T-helper 2 cell treated with Interferon-gamma antibody and Interleukin-4, amounts not matched to agents 5 μg/mL and 100 μg/mL, for 36 hours (primary cell): ENCODE measurements around the gene COX19.
"Not testable (repeated sequence)": the region's sequence is repeated elsewhere in the genome, so short reads cannot be mapped to it uniquely, and the experiment has no call there.

Experiments used
- DNase-seq: peaks from one replicate; pipeline ENCODE4 v3.0.0; 2021; ENCODE audit warnings: low spot score
- H3K27ac Mint-ChIP-seq: one replicate; pipeline ENCODE4 v1.8.0; 2021; ENCODE audit warnings: mild to moderate bottlenecking, mixed read lengths
- H3K27me3 Mint-ChIP-seq: one replicate; pipeline ENCODE4 v1.8.0; 2021; ENCODE audit warnings: low read depth, mixed read lengths
- H3K36me3 Mint-ChIP-seq: one replicate; pipeline ENCODE4 v1.8.0; 2021; ENCODE audit warnings: low read depth, mixed read lengths
- H3K4me1 Mint-ChIP-seq: one replicate; pipeline ENCODE4 v1.8.0; 2021; ENCODE audit warnings: low read depth, mixed read lengths
- H3K4me3 Mint-ChIP-seq: one replicate; pipeline ENCODE4 v1.8.0; 2022; ENCODE audit warnings: mild to moderate bottlenecking, moderate library complexity, mixed read lengths
- H3K9me3 Mint-ChIP-seq: one replicate; pipeline ENCODE4 v1.8.0; 2021; ENCODE audit warnings: mixed read lengths

Gene COX19

GRCh38 chr7:934469-935163, 40.7 kb downstream of the COX19 start:
- peaks cover 3% of the 10 kb centered on the region for H3K36me3 Mint-ChIP-seq

GRCh38 chr7:932651-932975, 42.7 kb downstream of the COX19 start:
- Mint-ChIP-seq H3K4me1 (peaks cover 20% of the 10 kb centered on the region), H3K27me3 (no peaks in the 10 kb centered on the region), H3K27ac (no peak overlapping the region), H3K9me3 (no peaks in the 10 kb centered on the region), H3K36me3 (peaks cover 9% of the 10 kb centered on the region), H3K4me3 (no peak overlapping the region)
- no peak for DNase-seq

More at GRCh38 chr7:934469-935163, 40.7 kb downstream of the COX19 start:
- H3K9me3 Mint-ChIP-seq: no peaks in the 10 kb centered on the region
- H3K4me3 Mint-ChIP-seq: no peak overlapping the region
- H3K27me3 Mint-ChIP-seq: no peaks in the 10 kb centered on the region
- no peak overlapping the region for H3K27ac Mint-ChIP-seq
- no peak for DNase-seq
- peaks cover 10% of the 10 kb centered on the region for H3K4me1 Mint-ChIP-seq

- H3K9me3 Mint-ChIP-seq: no peaks in the 10 kb centered on the region
- peaks cover 9% of the 10 kb centered on the region for H3K36me3 Mint-ChIP-seq
- DNase-seq: no peak
- H3K27me3 Mint-ChIP-seq: no peaks in the 10 kb centered on the region
- peak overlapping the region; percentile 41 for H3K27ac Mint-ChIP-seq
- H3K4me3 Mint-ChIP-seq: no peak overlapping the region
- H3K4me1 Mint-ChIP-seq: peaks cover 20% of the 10 kb centered on the region
Measured at GRCh38 chr7:931871-932650, 43.3 kb downstream of the COX19 start.

- H3K4me3 Mint-ChIP-seq: no peak overlapping the region
- no peak overlapping the region for H3K27ac Mint-ChIP-seq
- peaks cover 9% of the 10 kb centered on the region for H3K36me3 Mint-ChIP-seq
- H3K27me3 Mint-ChIP-seq: no peaks in the 10 kb centered on the region
- no peak for DNase-seq
- no peaks in the 10 kb centered on the region for H3K9me3 Mint-ChIP-seq
- peaks cover 15% of the 10 kb centered on the region for H3K4me1 Mint-ChIP-seq
Measured at GRCh38 chr7:930975-931758, 44.2 kb downstream of the COX19 start.

GRCh38 chr7:929311-929711, 46.0 kb downstream of the COX19 start:
- no peak for DNase-seq
- H3K4me1 Mint-ChIP-seq: peaks cover 16% of the 10 kb centered on the region

GRCh38 chr7:927031-927671, 48.2 kb downstream of the COX19 start:
- no peaks in the 10 kb centered on the region for H3K27me3 Mint-ChIP-seq
- DNase-seq: no peak
- H3K4me3 Mint-ChIP-seq: no peak overlapping the region
- peaks cover 10% of the 10 kb centered on the region for H3K36me3 Mint-ChIP-seq
- H3K4me1 Mint-ChIP-seq: peaks cover 25% of the 10 kb centered on the region
- H3K27ac Mint-ChIP-seq: peak overlapping the region; percentile 52
- H3K9me3 Mint-ChIP-seq: no peaks in the 10 kb centered on the region

More at GRCh38 chr7:929311-929711, 46.0 kb downstream of the COX19 start:
- Mint-ChIP-seq H3K27ac (peak overlapping the region; percentile 81), H3K36me3 (peaks cover 10% of the 10 kb centered on the region), H3K27me3 (no peaks in the 10 kb centered on the region), H3K9me3 (no peaks in the 10 kb centered on the region), H3K4me3 (peak overlapping the region; percentile 15)

GRCh38 chr7:926061-927030, 49.0 kb downstream of the COX19 start:
- Mint-ChIP-seq H3K36me3 (peaks cover 10% of the 10 kb centered on the region), H3K27ac (no peak overlapping the region), H3K27me3 (no peaks in the 10 kb centered on the region), H3K4me3 (no peak overlapping the region), H3K4me1 (peaks cover 27% of the 10 kb centered on the region), H3K9me3 (no peaks in the 10 kb centered on the region)
- no peak for DNase-seq

GRCh38 chr7:925601-926000, 49.7 kb downstream of the COX19 start:
- peaks cover 34% of the 10 kb centered on the region for H3K4me1 Mint-ChIP-seq
- no peaks in the 10 kb centered on the region for H3K9me3 Mint-ChIP-seq
- no peak overlapping the region for H3K4me3 Mint-ChIP-seq
- no peak for DNase-seq
- no peak overlapping the region for H3K27ac Mint-ChIP-seq
- peaks cover 12% of the 10 kb centered on the region for H3K36me3 Mint-ChIP-seq
- H3K27me3 Mint-ChIP-seq: no peaks in the 10 kb centered on the region

- DNase-seq: peak; percentile 83
- Mint-ChIP-seq H3K27ac (peak overlapping the region; percentile 89), H3K9me3 (no peaks in the 10 kb centered on the region), H3K27me3 (no peaks in the 10 kb centered on the region), H3K4me1 (peaks cover 31% of the 10 kb centered on the region), H3K36me3 (peaks cover 9% of the 10 kb centered on the region), H3K4me3 (peak overlapping the region; percentile 72)
Measured at GRCh38 chr7:924541-925231, 50.7 kb downstream of the COX19 start.

GRCh38 chr7:924042-924441, 51.3 kb downstream of the COX19 start:
- DNase-seq: not testable (repeated sequence)

GRCh38 chr7:923108-924041, 52.0 kb downstream of the COX19 start:
- H3K4me1 Mint-ChIP-seq: peaks cover 25% of the 10 kb centered on the region
- H3K27me3 Mint-ChIP-seq: no peaks in the 10 kb centered on the region
- peak; percentile 93 for DNase-seq
- H3K36me3 Mint-ChIP-seq: peaks cover 5% of the 10 kb centered on the region
- peak overlapping the region; percentile 94 for H3K27ac Mint-ChIP-seq
- H3K9me3 Mint-ChIP-seq: no peaks in the 10 kb centered on the region
- H3K4me3 Mint-ChIP-seq: peak overlapping the region; percentile 89

More at GRCh38 chr7:924042-924441, 51.3 kb downstream of the COX19 start:
- H3K36me3 Mint-ChIP-seq, H3K27ac Mint-ChIP-seq, H3K4me3 Mint-ChIP-seq, H3K27me3 Mint-ChIP-seq, H3K9me3 Mint-ChIP-seq: not testable (repeated sequence)
- peaks cover 29% of the 10 kb centered on the region for H3K4me1 Mint-ChIP-seq
